Lower leg skin (tissue), 3 donors: ENCODE data around the gene C1QB.

Experiments
- CTCF ChIP-seq, 3 donors: fragments of 450-650 bp; IDR thresholded peaks; one replicate each; pipeline ENCODE4 v1.5.1; 2016; ENCODE audit warnings: antibody characterized with exemption in 3 of 3, mild to moderate bottlenecking in 3 of 3, moderate library complexity in 2 of 3
- POLR2A ChIP-seq, 2 donors: fragments of 450-650 bp; IDR thresholded peaks; one replicate each; pipeline ENCODE4 v1.6.1; 2016 to 2017; ENCODE audit warnings: antibody characterized with exemption in 2 of 2, mild to moderate bottlenecking in 1 of 2, moderate library complexity in 1 of 2

- no peak for TF ChIP-seq POLR2A (IDR thresholded peaks at IDR 0.05)
- no peak for TF ChIP-seq CTCF (IDR thresholded peaks at IDR 0.05)
Measured at GRCh38 chr1:22709891-22710700, 57.1 kb downstream of the C1QB start.
